Forelimb muscle (tissue), 1 donor: ENCODE data around the gene PRPSAP2. TPM values are rescaled to one million over a fixed set of nuclear protein-coding genes. Genes with fewer than 3 reads are reported as not detected.
"Not testable (repeated sequence)": the region's sequence is repeated elsewhere in the genome, so short reads cannot be mapped to it uniquely, and the experiment has no call there.

Source experiments
- DNase-seq: peaks from one replicate; pipeline ENCODE4 v3.0.0-alpha.2; 2013; ENCODE audit warnings: low read depth
- polyA plus RNA-seq: library from polyadenylated mRNA; unstranded; fragments of 120-200 nt; gene quantifications from one replicate; pipeline ENCODE4 v1.2.1, GENCODE V29; 2013; ENCODE audit not compliant: insufficient read length

Gene PRPSAP2
- polyA plus RNA-seq, 1 donor: 23.9 TPM

- no peak for DNase-seq
These were observed 31.7 kb downstream of the PRPSAP2 start for GRCh38 chr17:18889658-18890057.

GRCh38 chr17:18891541-18891940 lies 33.6 kb downstream of the PRPSAP2 start:
- no peak for DNase-seq

- DNase-seq: no peak
These were observed 38.2 kb downstream of the PRPSAP2 start for GRCh38 chr17:18896146-18896545.

GRCh38 chr17:18896947-18897346 lies 39.0 kb downstream of the PRPSAP2 start:
- no peak for DNase-seq

GRCh38 chr17:18904482-18904881 lies 46.6 kb downstream of the PRPSAP2 start:
- DNase-seq: no peak

- DNase-seq: no peak
These were observed 47.3 kb downstream of the PRPSAP2 start for GRCh38 chr17:18905226-18905625.

- no peak for DNase-seq
These were observed 52.4 kb downstream of the PRPSAP2 start for GRCh38 chr17:18910326-18910725.

- no peak for DNase-seq
These were observed 53.0 kb downstream of the PRPSAP2 start for GRCh38 chr17:18910881-18911280.

- no peak for DNase-seq
These were observed 59.0 kb downstream of the PRPSAP2 start for GRCh38 chr17:18916816-18917500.

- no peak for DNase-seq
These were observed 59.6 kb downstream of the PRPSAP2 start for GRCh38 chr17:18917506-18918032.

- DNase-seq: no peak
These were observed 62.0 kb downstream of the PRPSAP2 start for GRCh38 chr17:18919963-18920362.

- no peak for DNase-seq
These were observed 63.0 kb downstream of the PRPSAP2 start for GRCh38 chr17:18920911-18921441.

GRCh38 chr17:18921485-18921884 lies 63.6 kb downstream of the PRPSAP2 start:
- no peak for DNase-seq

- no peak for DNase-seq
These were observed 64.1 kb downstream of the PRPSAP2 start for GRCh38 chr17:18921912-18922451.

- DNase-seq: not testable (repeated sequence)
These were observed 64.7 kb downstream of the PRPSAP2 start for GRCh38 chr17:18922596-18922995.

GRCh38 chr17:18925187-18925586 lies 67.3 kb downstream of the PRPSAP2 start:
- no peak for DNase-seq

GRCh38 chr17:18928628-18929125 lies 70.7 kb downstream of the PRPSAP2 start:
- no peak for DNase-seq

GRCh38 chr17:18932360-18933055 lies 74.6 kb downstream of the PRPSAP2 start:
- no peak for DNase-seq

- no peak for DNase-seq
These were observed 75.4 kb downstream of the PRPSAP2 start for GRCh38 chr17:18933102-18934058.

GRCh38 chr17:18937981-18938691 lies 80.2 kb downstream of the PRPSAP2 start:
- no peak for DNase-seq

- no peak for DNase-seq
These were observed 80.7 kb downstream of the PRPSAP2 start for GRCh38 chr17:18938692-18939023.
